HFFc6 (cell line): ENCODE data around the gene CNTNAP5. TPM values are rescaled to one million over a fixed set of nuclear protein-coding genes. Genes with fewer than 3 reads are reported as not detected.

Source experiments
- DNase-seq: peaks from one replicate; pipeline ENCODE4 v3.0.0-alpha.2; 2018
- H3K27ac Mint-ChIP-seq: 2 replicates; pipeline ENCODE4 v1.8.0; 2020; ENCODE audit warnings: mild to moderate bottlenecking, mixed read lengths
- H3K27me3 Mint-ChIP-seq: 2 replicates; pipeline ENCODE4 v1.8.0; 2021; ENCODE audit warnings: mild to moderate bottlenecking, moderate library complexity, mixed read lengths; ENCODE audit not compliant: insufficient read depth
- H3K36me3 Mint-ChIP-seq: 2 replicates; pipeline ENCODE4 v1.8.0; 2021; ENCODE audit warnings: low read depth, mixed read lengths
- H3K4me1 Mint-ChIP-seq: 2 replicates; pipeline ENCODE4 v1.8.0; 2020; ENCODE audit warnings: low read depth, mixed read lengths
- H3K4me3 Mint-ChIP-seq: 2 replicates; pipeline ENCODE4 v1.8.0; 2020; ENCODE audit warnings: mild to moderate bottlenecking, moderate library complexity, mixed read lengths
- H3K9me3 Mint-ChIP-seq: 2 replicates; pipeline ENCODE4 v1.8.0; 2020; ENCODE audit warnings: mild to moderate bottlenecking, mixed read lengths
- CTCF ChIP-seq: fragments of 200-600 bp; sonication (generic); IDR thresholded peaks from 2 replicates; pipeline ENCODE4 v1.5.0; 2021; ENCODE audit warnings: antibody characterized with exemption, mild to moderate bottlenecking
- total RNA-seq, 6 experiments: library from RNA; stranded (reverse); fragmentation: NEBNext Ultra II Directional; extraction: Animal tissue kit (Norgen Biotek cat#: 25700); gene quantifications; 2 replicates in 1 of 6; 3 replicates in 5 of 6; pipeline ENCODE4 v1.2.3, GENCODE V29; 2021

The CNTNAP5 gene
- total RNA-seq, 6 experiments from 2014 or later: not detected

- Mint-ChIP-seq H3K27ac (no peak overlapping the region), H3K27me3 (peaks cover 1% of the 10 kb centered on the region; the same call in 1 of the 2 replicates)
Measured at GRCh38 chr2:124558277-124558905, 533.3 kb downstream of the CNTNAP5 start.

GRCh38 chr2:124559236-124559635 is 534.1 kb downstream of the CNTNAP5 start:
- H3K4me3 Mint-ChIP-seq: no peak overlapping the region
- no peak overlapping the region for H3K27ac Mint-ChIP-seq
- no peaks in the 10 kb centered on the region for H3K36me3 Mint-ChIP-seq
- no peak for DNase-seq
- H3K27me3 Mint-ChIP-seq: peaks cover 2% of the 10 kb centered on the region; the same call in 1 of the 2 replicates
- peaks cover 46% of the 10 kb centered on the region for H3K9me3 Mint-ChIP-seq
- no peak for TF ChIP-seq CTCF
- H3K4me1 Mint-ChIP-seq: no peaks in the 10 kb centered on the region

More at GRCh38 chr2:124558277-124558905, 533.3 kb downstream of the CNTNAP5 start:
- no peak for DNase-seq
- Mint-ChIP-seq H3K9me3 (peaks cover 40% of the 10 kb centered on the region), H3K4me3 (no peak overlapping the region), H3K36me3 (no peaks in the 10 kb centered on the region), H3K4me1 (no peaks in the 10 kb centered on the region)
- TF ChIP-seq CTCF: no peak

- Mint-ChIP-seq H3K4me3 (no peak overlapping the region), H3K27me3 (peaks cover 2% of the 10 kb centered on the region; the same call in 1 of the 2 replicates), H3K4me1 (no peaks in the 10 kb centered on the region), H3K36me3 (no peaks in the 10 kb centered on the region), H3K27ac (no peak overlapping the region), H3K9me3 (peaks cover 42% of the 10 kb centered on the region)
- DNase-seq: no peak
- no peak for TF ChIP-seq CTCF
Measured at GRCh38 chr2:124560592-124561112, 535.6 kb downstream of the CNTNAP5 start.

GRCh38 chr2:124561486-124561885 is 536.4 kb downstream of the CNTNAP5 start:
- H3K9me3 Mint-ChIP-seq: peaks cover 44% of the 10 kb centered on the region
- no peak overlapping the region for H3K27ac Mint-ChIP-seq
- H3K27me3 Mint-ChIP-seq: peaks cover 2% of the 10 kb centered on the region; the same call in 1 of the 2 replicates
- no peak for DNase-seq
- no peaks in the 10 kb centered on the region for H3K4me1 Mint-ChIP-seq
- H3K4me3 Mint-ChIP-seq: no peak overlapping the region
- no peaks in the 10 kb centered on the region for H3K36me3 Mint-ChIP-seq
- no peak for TF ChIP-seq CTCF

- H3K36me3 Mint-ChIP-seq: no peaks in the 10 kb centered on the region
- DNase-seq: no peak
- H3K27ac Mint-ChIP-seq: no peak overlapping the region
- no peak overlapping the region for H3K4me3 Mint-ChIP-seq
- no peak for TF ChIP-seq CTCF
- H3K27me3 Mint-ChIP-seq: peaks cover 2% of the 10 kb centered on the region; the same call in 1 of the 2 replicates
- H3K9me3 Mint-ChIP-seq: peaks cover 46% of the 10 kb centered on the region
- no peaks in the 10 kb centered on the region for H3K4me1 Mint-ChIP-seq
Measured at GRCh38 chr2:124563426-124563825, 538.3 kb downstream of the CNTNAP5 start.
